ENCODE results near the gene ECSIT.
A peak's percentile ranks its signal among the peaks of the same experiment; 100 is the strongest.
"Not testable (repeated sequence)": the region's sequence is repeated elsewhere in the genome, so short reads cannot be mapped to it uniquely, and the experiment has no call there.

The ECSIT gene

GRCh38 chr19:11499220-11499726 lies 29.7 kb downstream of the ECSIT start:
- DNase-seq, result no peak

GRCh38 chr19:11496391-11497163 lies 32.4 kb downstream of the ECSIT start:
- DNase-seq, result no peak

GRCh38 chr19:11495885-11496284 lies 33.0 kb downstream of the ECSIT start:
- DNase-seq, result no peak

GRCh38 chr19:11495481-11495880 lies 33.5 kb downstream of the ECSIT start:
- DNase-seq, result no peak

GRCh38 chr19:11494634-11495285 lies 34.2 kb downstream of the ECSIT start:
- no peak for DNase-seq

- no peak for DNase-seq
Measured at GRCh38 chr19:11489378-11489777, 39.6 kb downstream of the ECSIT start.

- DNase-seq, result no peak
Measured at GRCh38 chr19:11486661-11487503, 42.1 kb downstream of the ECSIT start.

- DNase-seq, result no peak
Measured at GRCh38 chr19:11485245-11485837, 43.6 kb downstream of the ECSIT start.

GRCh38 chr19:11483366-11484111 lies 45.4 kb downstream of the ECSIT start:
- DNase-seq, result no peak

- DNase-seq, result peak; percentile 37
Measured at GRCh38 chr19:11482384-11483050, 46.4 kb downstream of the ECSIT start.

- DNase-seq, result peak; percentile 97
Measured at GRCh38 chr19:11481534-11482383, 47.2 kb downstream of the ECSIT start.

- DNase-seq, result peak; percentile 49
Measured at GRCh38 chr19:11480715-11481533, 48.0 kb downstream of the ECSIT start, which contains the start of gene ELAVL3. Gene ELAVL3, minus strand, starts transcription at chr19:11481046. Its CDS starts 438 bp downstream, at chr19:11480608.

GRCh38 chr19:11479898-11480714 lies 48.8 kb downstream of the ECSIT start:
- DNase-seq, result no peak

- no peak for DNase-seq
Measured at GRCh38 chr19:11479090-11479897, 49.6 kb downstream of the ECSIT start.

GRCh38 chr19:11478167-11479089 lies 50.5 kb downstream of the ECSIT start:
- no peak for DNase-seq

- no peak for DNase-seq
Measured at GRCh38 chr19:11475861-11476260, 53.1 kb downstream of the ECSIT start.

- not testable (repeated sequence) for DNase-seq
Measured at GRCh38 chr19:11475343-11475742, 53.6 kb downstream of the ECSIT start.

Data from NCI-H1436 treated with DMSO at 0.1 percent for 48 hours (cell line).